Stimulated activated CD8-positive, alpha-beta memory T cell treated with anti-CD3 and anti-CD28 coated beads, Interleukin-7, amount 100 ng/mL, for 48 hours (primary cell): Measurements from ENCODE around the gene TRAF7.
A peak's percentile ranks its signal among the peaks of the same experiment; 100 is the strongest.

Experiments
- DNase-seq, 2 donors: peaks; one replicate each; pipeline ENCODE4 v3.0.0-alpha.2; 2020; ENCODE audit warnings: low read depth in 1 of 2; ENCODE audit errors: extremely low read depth in 1 of 2

Gene TRAF7

DNA sequence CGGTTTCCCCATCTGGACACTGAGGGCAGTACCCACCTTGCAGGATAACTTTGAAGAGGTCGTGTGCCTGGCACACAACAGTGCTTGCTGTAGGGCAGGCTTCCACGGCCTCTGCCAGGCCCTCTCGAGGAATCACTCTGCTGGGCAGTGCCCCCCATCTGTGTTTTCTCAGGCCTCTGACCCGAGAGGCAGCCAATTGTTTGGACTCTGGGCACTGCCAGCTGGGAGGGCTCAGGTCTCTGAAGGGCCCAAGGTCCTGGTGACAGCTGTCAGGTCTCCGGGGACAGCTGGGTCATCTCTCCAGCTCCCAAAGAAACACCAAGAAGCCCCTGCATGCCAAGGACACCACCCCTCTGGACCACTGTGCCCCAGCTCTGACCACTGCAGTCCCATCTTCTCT is 8.2 kb upstream of the TRAF7 start:
- no peak for DNase-seq

- no peak for DNase-seq
These were observed 7.5 kb upstream of the TRAF7 start, which contains the start of gene RAB26 for GRCh38 chr16:2147981-2148671. Gene RAB26, plus strand, starts transcription at chr16:2148625. Its CDS starts 159 bp downstream, at chr16:2148784.

- no peak for DNase-seq
These were observed 6.6 kb upstream of the TRAF7 start for GRCh38 chr16:2148714-2149629.

GRCh38 chr16:2149630-2150417 is 5.8 kb upstream of the TRAF7 start:
- peak in 1 of 2 donors; percentile 21 for DNase-seq

GRCh38 chr16:2150418-2151187 is 5.0 kb upstream of the TRAF7 start:
- DNase-seq = peak in 1 of 2 donors; percentile 32

DNA sequence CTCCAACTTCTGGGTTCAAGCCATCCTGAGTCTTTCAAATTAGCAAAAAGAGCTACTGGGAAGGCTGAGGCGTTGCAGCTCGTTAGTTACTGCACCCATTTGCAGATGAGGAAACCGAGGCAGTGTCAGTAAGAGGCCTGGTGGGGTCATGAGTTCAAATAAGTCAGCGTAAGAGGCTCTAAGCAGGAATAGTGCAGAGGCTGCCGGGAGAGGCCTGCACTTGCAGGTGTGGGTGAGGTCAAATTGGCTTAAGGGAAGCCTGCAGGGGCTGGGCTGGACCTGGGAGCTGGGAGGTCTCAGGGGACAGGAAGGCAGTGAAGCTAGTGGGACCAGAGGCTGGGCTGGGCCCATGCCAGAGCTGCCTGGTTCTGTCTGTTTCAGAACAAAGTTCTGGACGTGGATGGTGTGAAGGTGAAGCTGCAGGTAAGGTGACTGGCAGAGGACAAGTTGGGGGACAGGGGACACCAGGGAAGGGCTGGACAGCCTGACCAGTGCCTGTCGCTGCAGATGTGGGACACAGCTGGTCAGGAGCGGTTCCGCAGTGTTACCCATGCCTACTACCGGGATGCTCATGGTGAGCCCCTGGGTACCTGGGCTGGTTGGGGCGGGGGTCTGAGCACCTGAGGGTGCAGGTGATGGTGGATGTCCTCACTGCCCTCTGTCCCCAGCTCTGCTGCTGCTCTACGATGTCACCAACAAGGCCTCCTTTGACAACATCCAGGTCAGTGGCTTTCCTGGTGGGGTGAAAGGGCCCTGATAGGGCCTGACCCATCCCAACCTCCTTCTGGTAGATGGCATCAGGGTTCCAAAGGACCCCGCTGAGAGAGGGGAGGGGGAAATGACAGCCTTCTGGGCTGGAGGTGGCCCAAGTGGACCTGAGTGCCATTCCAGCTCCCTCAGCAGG is 4.1 kb upstream of the TRAF7 start:
- DNase-seq = no peak

DNA sequence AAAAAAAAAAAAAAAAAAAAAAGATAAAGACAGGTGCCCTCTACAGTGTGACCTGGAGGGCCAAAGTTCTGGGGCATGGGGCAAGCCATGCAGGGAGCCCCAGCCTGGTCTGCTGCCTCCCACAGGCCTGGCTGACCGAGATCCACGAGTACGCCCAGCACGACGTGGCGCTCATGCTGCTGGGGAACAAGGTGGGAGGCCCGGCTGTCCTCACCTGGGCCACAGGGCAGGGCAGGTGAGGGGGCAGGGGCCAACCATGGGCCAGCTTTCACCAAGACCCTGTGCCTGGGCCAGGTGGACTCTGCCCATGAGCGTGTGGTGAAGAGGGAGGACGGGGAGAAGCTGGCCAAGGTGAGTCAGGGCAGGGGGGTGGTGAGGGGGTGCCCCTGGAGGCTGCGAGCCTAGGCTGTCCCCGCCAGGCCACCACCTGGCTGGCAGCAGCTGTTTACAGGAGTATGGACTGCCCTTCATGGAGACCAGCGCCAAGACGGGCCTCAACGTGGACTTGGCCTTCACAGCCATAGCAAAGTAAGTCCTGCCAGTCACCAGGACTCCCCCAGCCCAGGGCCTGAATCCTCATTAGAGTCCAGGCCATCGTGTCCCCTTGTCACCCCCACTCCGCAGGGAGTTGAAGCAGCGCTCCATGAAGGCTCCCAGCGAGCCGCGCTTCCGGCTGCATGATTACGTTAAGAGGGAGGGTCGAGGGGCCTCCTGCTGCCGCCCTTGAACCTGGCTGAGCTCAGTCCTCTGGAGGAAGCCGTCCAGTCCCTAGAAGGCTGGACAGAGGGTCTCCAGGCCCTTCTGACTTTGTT is 2.7 kb upstream of the TRAF7 start:
- DNase-seq = peak in 1 of 2 donors; percentile 15

- no peak for DNase-seq
These were observed 970 bp upstream of the TRAF7 start for GRCh38 chr16:2154533-2155090.

GRCh38 chr16:2155977-2156848 is 631 bp downstream of the TRAF7 start:
- no peak for DNase-seq

DNA sequence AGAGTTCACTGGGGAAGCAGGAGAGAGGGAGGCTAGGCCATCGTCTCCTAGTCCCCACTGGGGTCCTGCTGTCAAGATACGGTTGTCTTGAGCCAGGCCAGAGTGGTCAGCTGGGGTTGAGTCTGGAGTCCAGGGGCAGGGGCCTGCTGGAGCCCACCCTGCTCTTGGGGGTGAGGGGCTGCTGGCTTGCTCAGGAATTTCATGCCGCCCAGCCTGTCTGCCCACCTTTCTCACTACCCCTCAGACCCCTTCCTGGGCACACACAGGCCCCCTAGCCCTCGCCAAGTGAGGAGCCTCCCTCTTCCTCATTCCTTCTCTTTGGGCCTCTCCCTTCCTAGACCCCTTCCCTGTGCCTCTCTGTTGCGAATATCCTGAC is 1.3 kb downstream of the TRAF7 start:
- DNase-seq = no peak

GRCh38 chr16:2157480-2158261 is 2.1 kb downstream of the TRAF7 start:
- DNase-seq = no peak

DNA sequence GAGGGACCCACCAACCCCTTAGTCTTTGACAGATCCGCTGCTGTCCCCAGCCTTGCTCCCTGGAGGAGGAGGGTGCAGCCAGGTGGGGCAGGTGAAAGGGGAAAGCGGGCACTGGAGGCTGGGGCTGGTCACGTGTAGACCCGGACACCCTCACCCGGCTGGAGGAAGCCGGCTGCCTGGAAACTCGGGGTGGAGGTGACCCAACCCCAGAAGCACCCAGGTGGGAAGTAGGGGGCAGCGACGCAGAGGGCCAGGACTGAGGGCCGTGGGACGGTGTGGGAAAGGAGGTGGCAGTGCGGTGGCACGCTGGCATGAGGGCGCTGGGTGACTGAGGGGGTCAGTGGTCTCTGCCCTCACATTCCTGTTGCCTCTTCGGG is 2.7 kb downstream of the TRAF7 start:
- DNase-seq = no peak

GRCh38 chr16:2159175-2159838 is 3.7 kb downstream of the TRAF7 start:
- no peak for DNase-seq

- DNase-seq = no peak
These were observed 5.5 kb downstream of the TRAF7 start for GRCh38 chr16:2160915-2161551.

DNA sequence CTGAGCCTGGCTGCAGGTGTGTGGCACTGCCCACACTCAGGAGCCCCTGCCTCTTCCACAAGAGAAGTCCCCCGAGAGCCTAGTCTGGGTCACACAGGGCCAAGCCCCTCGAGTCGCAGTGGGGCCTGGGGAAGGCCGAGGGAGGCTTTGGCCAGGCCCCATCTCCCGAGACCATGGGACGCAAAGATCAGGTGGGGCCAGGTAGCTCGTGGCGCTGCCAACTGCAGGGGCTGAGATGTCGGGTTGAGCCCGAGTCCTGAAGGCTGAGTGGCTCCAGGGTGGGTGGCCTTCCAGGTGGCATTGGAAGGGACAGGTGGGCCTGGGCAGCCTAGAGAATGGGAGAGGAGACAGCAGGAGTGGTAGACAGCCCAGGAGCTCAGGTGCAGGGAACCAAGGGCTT is 6.3 kb downstream of the TRAF7 start:
- no peak for DNase-seq

- DNase-seq = no peak
These were observed 7.1 kb downstream of the TRAF7 start for GRCh38 chr16:2162676-2163118.
